HG02798 (cell line): ENCODE data around the gene HTR3A.

Source experiments
- ATAC-seq: cut with Tn5 transposase; IDR thresholded peaks from one replicate; pipeline ENCODE4 v1.9.1; 2021; ENCODE audit warnings: mild to moderate bottlenecking; ENCODE audit not compliant: unreplicated experiment, poor library complexity

HTR3A gene

GRCh38 chr11:113977701-113978100 is 2.8 kb downstream of the HTR3A start:
- ATAC-seq, result no peak

GRCh38 chr11:113979431-113979830 is 4.5 kb downstream of the HTR3A start:
- no peak for ATAC-seq

GRCh38 chr11:113980785-113981184 is 5.9 kb downstream of the HTR3A start:
- no peak for ATAC-seq

- ATAC-seq, result no peak
These were observed 7.4 kb downstream of the HTR3A start for GRCh38 chr11:113982306-113982705.

- ATAC-seq, result no peak
These were observed 9.9 kb downstream of the HTR3A start for GRCh38 chr11:113984781-113985180.

- no peak for ATAC-seq
These were observed 11.0 kb downstream of the HTR3A start for GRCh38 chr11:113985906-113986305.

- no peak for ATAC-seq
These were observed 11.6 kb downstream of the HTR3A start for GRCh38 chr11:113986351-113987140.

- no peak for ATAC-seq
These were observed 14.5 kb downstream of the HTR3A start for GRCh38 chr11:113989381-113989780.

GRCh38 chr11:113989916-113990315 is 15.0 kb downstream of the HTR3A start:
- no peak for ATAC-seq

- ATAC-seq, result no peak
These were observed 16.3 kb downstream of the HTR3A start for GRCh38 chr11:113991170-113991569.

- ATAC-seq, result no peak
These were observed 17.0 kb downstream of the HTR3A start for GRCh38 chr11:113991718-113992458.

- no peak for ATAC-seq
These were observed 17.7 kb downstream of the HTR3A start for GRCh38 chr11:113992459-113993110.

- ATAC-seq, result no peak
These were observed 19.4 kb downstream of the HTR3A start for GRCh38 chr11:113994077-113994954.

GRCh38 chr11:113997473-113997872 is 22.6 kb downstream of the HTR3A start:
- ATAC-seq, result no peak

GRCh38 chr11:113998574-113998973 is 23.7 kb downstream of the HTR3A start:
- no peak for ATAC-seq

- ATAC-seq, result no peak
These were observed 25.6 kb downstream of the HTR3A start for GRCh38 chr11:114000526-114000925.

- no peak for ATAC-seq
These were observed 26.5 kb downstream of the HTR3A start for GRCh38 chr11:114001416-114001815.

GRCh38 chr11:114008331-114008730 is 33.4 kb downstream of the HTR3A start:
- no peak for ATAC-seq

- no peak for ATAC-seq
These were observed 36.0 kb downstream of the HTR3A start for GRCh38 chr11:114010931-114011330.

GRCh38 chr11:114011443-114011842 is 36.5 kb downstream of the HTR3A start:
- no peak for ATAC-seq
